GM18498 (cell line): Measurements from ENCODE around the gene MOG.

Source experiments
- ATAC-seq: cut with Tn5 transposase; IDR thresholded peaks from one replicate; pipeline ENCODE4 v1.9.1; 2021; ENCODE audit warnings: mild to moderate bottlenecking, moderate library complexity; ENCODE audit not compliant: unreplicated experiment

Gene MOG

GRCh38 chr6:29674008-29674407 is 17.1 kb downstream of the MOG start:
- no peak for ATAC-seq

GRCh38 chr6:29675561-29675960 is 18.7 kb downstream of the MOG start:
- no peak for ATAC-seq

GRCh38 chr6:29676981-29677601 is 20.2 kb downstream of the MOG start:
- ATAC-seq: no peak

- ATAC-seq: no peak
Observed at GRCh38 chr6:29678114-29678513, 21.2 kb downstream of the MOG start.

GRCh38 chr6:29679962-29680361 is 23.1 kb downstream of the MOG start:
- ATAC-seq: no peak

DNA sequence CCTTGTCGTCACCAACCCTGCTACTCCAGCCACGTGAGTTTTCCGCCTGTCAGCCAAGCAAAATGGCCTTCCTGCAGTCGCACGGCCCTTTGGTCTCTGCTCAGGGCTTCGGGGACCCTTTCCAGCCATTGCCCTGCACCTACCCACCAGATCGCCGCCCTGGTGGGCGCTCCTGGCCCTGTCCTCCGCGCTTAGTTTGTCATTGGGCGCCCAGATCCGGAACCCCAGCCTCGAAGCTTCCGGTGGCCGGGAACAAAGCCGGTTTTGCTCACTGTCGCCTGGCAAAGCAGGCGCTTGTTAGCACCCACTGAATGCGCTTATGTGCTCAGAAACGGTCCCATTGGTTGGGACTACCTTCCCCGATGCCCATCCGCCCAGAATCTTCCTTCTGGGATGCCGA is 23.5 kb downstream of the MOG start:
- ATAC-seq: no peak

GRCh38 chr6:29680904-29681303 is 24.0 kb downstream of the MOG start, which contains the start of gene ZFP57:
Gene ZFP57, minus strand, starts transcription at chr6:29681152. Its CDS starts 4,149 bp downstream, at chr6:29677003.
- no peak for ATAC-seq

DNA sequence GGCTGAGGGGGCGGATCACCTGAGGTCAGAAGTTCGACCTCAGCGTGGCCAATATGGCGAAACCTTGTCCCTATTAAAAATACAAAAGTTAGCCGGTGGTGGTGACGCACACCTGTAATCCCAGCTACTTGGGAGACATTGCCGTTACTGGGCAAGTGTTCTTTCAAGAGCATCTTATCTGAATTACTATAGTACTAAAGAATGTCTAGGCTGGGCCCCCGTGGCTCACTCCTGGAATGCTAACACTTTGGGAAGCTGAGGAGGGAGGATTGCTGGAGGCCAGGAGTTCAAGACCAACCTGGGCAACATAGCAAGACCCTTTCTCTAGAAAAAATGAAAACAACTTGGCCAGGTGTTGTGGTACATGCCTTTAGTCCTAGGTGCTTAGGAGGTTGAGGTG is 24.9 kb downstream of the MOG start:
- no peak for ATAC-seq

- ATAC-seq: no peak
Observed at GRCh38 chr6:29685718-29686326, 28.9 kb downstream of the MOG start.

DNA sequence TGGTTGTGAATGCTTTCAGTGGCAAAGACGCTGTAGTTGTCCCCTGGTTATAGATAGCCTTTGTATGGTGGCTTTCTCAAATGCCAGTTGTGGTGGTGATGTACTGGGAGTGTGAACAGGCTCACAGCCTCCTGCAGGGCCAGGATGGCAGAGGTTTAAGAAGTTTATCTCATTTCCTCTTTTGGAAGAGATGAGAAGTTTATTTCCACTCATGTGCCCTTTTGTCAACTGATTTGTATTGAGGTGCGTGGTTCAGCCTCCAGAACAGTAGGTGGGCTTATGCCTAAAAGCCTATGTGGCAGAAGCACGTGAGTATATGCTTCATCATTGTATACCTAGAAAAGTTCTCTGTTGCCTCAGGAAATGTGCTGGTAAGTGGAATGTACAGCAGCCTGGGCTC is 37.7 kb downstream of the MOG start:
- ATAC-seq: no peak

DNA sequence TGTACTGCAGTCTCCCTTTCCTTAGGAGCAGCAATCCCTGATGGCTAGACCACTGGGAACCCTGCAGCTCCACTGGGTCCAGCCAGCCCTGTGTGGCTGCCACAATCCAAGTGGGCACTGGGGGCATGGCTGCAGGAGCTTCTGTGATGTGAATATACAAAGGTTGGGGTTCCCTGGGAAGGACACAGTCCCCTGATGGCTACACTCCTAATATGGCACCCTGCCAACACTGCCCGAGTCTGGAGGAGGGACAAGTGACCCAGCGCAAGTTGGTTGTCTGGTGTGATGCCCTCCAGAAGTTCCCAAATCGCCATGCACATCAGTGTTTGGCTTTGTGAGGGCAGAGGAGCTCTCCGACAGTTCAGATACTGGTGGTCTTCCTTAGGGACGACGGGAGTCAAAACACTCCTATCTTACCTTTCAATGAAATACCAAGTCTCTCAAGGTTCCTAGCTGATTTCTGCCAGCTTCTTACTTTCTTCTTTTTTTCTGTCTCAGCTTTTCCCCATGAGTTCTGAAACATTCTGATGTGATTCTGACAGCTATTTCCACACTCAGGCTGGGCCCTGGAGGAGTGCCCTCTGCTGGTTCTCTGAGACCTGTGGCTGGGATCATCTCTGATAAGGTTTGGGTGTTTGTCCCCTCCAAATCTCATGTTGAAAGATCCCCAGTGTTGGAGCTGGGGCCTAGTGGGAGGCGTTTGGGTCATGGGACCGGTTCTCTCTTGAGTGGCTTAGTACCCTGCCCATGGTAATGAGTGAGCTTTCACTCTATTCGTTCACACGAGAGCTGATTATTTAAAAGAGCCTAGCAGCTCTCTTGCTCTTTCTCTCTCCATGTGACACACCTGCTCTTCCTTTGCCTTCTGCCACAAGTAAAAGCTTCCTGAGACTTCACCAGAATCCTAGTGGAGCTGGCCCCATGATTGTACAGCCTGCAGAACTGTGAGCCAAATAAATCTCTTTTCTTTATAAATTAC is 39.5 kb downstream of the MOG start:
- ATAC-seq: no peak

DNA sequence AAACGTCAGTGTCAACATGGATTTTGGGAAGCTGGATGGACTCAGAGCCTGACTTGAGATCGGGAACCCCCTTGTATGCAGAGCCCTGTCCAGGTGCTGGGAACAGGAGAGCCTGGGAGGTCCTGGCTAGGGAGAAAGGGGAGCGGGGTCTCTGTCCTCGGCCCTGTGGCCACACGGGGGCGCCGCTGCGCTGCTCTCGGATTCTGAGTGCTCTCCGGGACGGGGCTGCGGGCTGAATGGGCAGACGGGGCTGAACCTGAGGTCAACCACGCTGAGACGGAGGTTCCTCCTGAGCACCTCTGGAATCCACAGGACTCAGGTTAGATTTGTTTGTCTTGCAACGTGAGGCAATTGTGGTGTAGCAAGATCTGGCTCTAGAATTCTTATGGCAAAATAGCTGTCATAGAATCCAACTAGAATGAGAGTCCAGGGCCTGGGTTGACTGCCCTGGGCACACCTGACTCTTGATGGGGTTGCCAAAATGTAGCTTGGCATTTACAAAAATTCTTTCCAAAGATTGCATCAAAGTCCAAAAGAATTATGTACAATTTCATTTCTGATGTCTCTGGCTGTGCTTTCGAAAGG is 45.7 kb downstream of the MOG start:
- no peak for ATAC-seq

DNA sequence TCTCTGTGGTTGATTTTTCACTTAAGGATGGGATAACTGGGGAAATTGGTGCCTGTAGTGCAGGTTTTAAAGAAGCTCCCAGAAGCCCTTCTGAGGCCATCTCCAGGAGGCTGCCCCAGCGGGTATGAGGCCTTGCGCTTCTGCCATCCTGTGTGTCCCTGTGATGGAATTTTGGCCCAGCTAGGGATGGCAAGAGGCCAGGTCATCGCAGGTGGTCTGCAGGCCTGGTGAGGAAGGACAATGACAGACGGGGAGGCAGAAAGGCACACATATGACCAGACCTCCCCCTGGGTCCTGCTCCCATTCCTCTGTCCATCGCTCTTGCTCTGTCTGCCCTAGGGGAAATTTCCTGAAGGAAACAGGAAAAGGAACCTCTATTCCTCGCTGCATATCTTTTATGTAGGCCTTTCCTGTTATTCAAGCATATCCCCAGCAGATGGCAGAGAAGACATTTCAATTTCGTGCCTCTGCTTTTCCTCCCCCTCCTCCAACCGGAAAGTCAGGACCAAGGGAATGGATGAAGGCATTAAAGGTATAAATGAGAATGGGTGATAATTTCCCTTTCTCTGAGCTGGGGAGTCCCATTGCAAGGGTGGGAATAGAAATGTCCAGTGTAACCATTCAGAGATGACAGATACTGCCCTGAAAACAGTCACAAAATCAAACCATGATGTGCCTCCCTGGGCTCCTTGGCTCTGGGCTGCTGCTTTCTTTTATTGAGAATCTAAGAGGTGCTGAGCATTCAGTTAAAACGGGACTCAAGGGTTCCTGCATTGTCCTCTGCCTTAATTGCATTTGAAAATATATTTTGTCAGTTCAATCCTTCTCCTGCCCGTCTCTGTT is 48.7 kb downstream of the MOG start:
- no peak for ATAC-seq

DNA sequence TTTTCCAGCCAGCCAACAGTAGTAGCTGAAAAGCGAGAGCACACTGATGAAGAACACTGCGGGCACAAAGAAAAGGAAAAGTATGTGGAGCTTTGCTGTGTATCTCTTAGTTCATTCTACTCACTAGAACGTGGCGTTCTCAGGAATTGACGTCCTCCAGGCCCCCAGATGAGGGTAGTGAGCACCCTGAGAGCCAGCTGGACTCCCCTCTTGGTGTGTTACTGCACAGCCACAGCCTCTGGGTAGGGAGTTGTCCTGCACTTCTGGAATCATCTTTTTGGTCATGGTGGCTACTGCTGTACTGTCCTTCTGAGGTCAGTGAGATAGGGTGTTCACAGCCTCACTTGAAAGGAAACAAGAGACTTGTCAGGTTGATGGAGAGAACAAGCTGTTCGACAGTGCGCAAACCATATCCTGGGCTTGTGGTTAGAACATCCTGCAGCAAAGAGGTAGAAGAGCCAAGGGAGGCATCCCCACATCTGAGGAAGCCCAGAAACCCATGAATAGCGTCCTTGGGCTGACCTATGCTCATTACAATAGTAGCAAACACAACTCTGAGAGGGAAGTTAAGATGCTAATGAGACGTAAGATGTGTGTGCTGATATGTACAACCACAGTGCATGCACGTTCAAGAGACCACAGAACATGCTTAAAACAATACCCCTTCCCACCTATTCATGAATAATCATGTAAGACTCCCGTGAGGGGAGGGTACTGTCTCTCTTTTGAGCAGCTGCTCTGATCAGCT is 51.7 kb downstream of the MOG start:
- no peak for ATAC-seq

DNA sequence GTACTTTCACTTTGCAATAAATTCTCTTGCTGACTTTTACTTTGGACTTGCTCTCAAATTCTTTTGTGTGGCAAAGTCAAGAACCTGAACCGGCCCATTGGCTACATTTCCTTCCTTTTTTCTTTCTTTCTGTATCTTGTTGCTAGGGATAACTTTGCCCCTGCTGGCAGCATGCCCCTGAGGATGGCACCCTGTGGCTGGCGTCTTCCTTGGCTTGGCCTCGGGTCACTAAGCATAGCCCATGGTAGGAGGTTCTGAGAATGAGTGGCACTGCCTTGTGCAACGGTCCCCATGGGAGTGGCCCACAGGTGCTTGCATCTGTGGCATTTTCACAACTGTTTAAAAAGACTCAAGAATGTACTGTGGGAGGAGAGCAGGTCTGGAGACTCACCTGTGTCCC is 52.3 kb downstream of the MOG start:
- no peak for ATAC-seq

- no peak for ATAC-seq
Observed at GRCh38 chr6:29710281-29710941, 53.5 kb downstream of the MOG start.

DNA sequence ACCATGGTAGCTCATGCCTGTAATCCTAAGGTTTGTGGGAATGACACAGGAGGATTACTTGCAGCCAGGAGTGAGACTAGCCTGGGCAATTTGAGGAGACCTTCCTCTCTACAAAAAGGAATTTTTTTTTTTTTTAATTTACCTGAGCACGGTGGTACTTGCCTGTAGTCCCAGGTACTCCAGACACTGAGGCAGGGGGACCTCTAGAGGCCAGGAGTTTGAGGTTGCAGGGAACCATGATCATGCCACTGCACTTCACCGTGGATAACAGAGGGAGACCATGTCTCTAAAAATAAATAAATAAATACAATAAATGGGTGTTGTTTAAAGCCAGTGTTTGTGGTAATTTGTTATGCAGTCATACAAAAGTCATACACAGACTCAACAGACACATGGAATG is 64.0 kb downstream of the MOG start:
- no peak for ATAC-seq
